Cerebellar nuclear complex (tissue), 1 donor: Measurements from ENCODE around the gene TMEM138.

ENCODE experiments used
- DNase-seq, 2 experiments: peaks; one replicate each; lab custom pipeline; 2025; lab: John Stamatoyannopoulos, UW

TMEM138 gene

GRCh38 chr11:61406991-61407728 is 45.0 kb downstream of the TMEM138 start:
- no peak for DNase-seq

- DNase-seq = no peak
Observed at GRCh38 chr11:61411589-61411988, 49.4 kb downstream of the TMEM138 start.

DNA sequence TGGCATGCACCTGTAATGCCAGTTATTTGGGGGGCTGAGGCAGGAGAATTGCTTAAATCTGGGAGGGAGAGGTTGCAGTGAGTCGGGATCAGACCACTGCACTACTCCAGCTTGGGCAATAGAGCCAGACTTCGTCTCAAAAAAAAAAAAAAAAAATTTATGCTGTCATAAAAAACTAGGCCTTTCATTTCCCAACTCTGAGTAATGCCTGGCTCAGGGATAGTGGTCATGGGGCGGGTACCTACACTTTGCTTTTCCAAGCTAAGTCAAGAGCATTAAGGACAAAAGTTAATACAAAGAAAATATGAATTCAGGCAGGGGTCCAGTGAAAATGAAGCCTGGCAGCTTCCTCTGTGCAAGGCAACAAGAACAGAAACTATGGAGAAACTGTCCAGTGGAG is 51.3 kb downstream of the TMEM138 start:
- DNase-seq = no peak

DNA sequence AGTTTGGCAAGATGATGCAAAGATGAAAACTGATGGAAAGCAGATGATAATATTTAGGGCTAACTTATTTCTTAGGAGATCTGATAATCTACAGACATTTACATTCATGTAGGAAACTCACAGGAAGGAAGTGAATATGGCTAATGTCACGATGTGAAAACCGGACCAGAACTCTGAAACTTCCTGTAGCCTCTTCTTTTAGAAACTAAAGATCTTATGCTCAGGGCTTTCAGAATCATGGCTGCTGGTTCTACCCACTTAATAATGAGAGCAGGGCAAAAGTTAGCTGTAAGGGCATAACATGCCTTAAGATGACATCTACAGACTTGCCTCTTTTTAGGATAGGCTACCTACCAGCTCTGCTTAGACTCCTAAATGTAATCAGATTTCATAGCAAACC is 52.4 kb downstream of the TMEM138 start:
- no peak for DNase-seq

DNA sequence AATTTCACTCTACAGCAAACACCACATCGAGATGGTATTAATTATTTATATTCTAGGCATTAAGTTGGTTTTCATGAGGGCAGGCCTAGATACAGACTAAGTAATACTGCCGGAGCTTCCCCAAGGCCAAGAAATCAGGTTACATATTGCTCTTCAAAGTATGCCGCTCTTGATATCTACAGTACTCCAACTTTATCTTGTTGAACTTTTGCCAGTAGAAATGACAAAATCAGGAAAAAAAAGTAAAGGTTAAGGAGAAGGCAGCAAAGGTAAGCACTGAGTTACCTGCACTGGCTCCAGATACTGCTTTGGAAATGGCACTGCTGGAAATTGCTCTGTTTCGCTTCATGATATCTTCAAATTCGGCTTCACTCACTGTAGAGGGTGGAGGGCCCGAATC is 53.2 kb downstream of the TMEM138 start:
- no peak for DNase-seq

DNA sequence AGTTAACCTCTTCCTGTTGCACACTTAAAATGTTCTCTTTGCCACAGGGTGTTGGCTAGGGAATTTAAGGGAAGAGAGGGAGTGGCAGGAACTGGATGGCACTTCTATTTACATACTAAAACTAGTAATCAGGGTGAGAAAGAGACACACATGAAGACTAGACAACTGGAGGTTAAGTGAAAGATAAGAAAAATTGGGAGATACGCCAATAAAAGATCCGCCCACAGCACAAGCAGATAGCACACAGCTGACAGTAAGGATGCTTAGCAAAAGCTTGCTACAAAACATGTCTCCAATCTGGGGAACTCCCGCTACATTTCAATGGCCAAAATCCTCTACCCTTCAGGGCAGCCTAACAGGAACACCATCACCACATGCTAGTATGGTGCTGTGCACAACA is 54.8 kb downstream of the TMEM138 start:
- no peak for DNase-seq

- DNase-seq = no peak
Observed at GRCh38 chr11:61417670-61418069, 55.5 kb downstream of the TMEM138 start.

- DNase-seq = no peak
Observed at GRCh38 chr11:61418136-61418535, 56.0 kb downstream of the TMEM138 start.
